GM18511 (cell line): ENCODE data around the gene TMOD1.
"Not testable (repeated sequence)": the region's sequence is repeated elsewhere in the genome, so short reads cannot be mapped to it uniquely, and the experiment has no call there.

Experiments used
- ATAC-seq: cut with Tn5 transposase; IDR thresholded peaks from one replicate; pipeline ENCODE4 v1.9.1; 2021; ENCODE audit warnings: mild to moderate bottlenecking, moderate library complexity; ENCODE audit not compliant: unreplicated experiment

The TMOD1 gene

DNA sequence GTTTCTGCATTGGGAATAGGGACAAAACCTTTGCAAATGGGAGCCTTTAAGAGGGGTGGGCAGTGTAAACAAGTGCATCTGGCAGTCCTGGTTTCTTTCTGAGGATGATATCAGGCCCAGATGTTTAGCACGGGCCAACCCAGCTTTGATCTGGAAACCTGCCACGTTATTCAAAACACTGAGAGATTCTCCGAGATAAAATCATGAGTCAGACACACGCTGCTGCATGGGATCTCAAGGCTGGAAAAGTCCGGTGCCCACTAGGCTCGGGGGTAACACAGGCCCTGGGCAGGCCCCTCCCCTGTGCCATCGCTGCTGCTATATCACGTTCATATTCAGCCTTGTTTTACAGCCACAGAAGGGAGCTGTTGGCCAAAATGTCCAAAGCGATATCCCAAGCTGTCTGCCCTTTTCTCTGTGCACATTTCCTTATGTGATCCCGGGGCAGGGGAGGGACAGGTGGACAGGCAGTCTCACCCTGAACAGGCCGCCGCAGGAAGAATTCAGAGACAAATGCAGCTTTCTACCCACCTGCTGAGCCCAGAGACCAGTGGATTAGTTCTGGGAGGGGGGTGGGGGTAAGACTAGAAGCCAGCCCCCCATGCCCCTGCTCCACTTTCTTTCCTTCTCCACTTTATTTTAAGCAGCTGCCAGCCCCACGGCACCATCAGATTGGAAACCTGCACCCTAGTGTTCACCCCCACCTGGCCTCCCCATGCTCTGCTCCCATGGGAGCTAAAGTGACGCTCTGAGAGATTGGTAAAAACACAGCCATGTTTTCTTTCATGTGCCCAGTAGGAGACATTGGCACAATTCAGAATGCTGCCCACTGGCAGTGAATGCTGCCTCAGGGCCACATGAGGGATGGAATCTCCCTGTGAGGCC lies 63.1 kb downstream of the TMOD1 start:
- ATAC-seq = no peak

GRCh38 chr9:97565262-97565661 lies 63.8 kb downstream of the TMOD1 start:
- no peak for ATAC-seq

DNA sequence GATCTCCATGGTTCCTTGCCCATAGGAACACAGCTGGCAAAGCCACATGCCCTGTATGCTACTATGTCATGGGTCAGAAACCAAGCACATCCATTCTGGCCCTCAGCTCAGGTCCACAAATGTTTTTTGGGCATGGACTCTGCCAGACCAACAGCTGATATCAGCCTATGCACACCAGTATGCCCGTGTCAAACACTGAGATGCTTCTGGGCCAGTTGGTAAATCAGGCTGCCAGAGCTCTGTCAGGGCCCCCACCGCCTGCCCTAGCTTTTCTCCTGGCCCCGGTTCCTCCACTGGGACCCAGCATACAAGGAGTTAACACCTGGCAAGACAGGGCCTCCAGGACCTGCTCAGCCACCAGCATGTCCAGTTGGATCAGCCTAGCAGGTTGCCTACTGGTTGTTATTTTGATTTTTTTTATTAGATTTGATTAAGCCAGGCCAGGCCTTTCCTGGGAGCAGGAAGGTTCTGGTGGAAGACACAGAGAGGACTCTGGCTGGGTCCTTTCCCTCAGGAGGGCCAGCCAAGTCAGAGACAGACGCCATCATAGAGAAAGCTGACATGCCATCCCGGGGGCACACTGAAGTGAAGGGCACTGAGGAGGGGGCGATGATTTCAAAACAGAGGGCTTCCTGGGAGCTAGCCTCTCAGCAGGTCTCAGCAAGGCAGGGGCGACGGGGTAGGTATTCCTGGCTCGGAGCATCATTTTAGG lies 65.9 kb downstream of the TMOD1 start:
- no peak for ATAC-seq

- ATAC-seq = no peak
Measured at GRCh38 chr9:97567894-97568202, 66.4 kb downstream of the TMOD1 start.

- no peak for ATAC-seq
Measured at GRCh38 chr9:97568461-97569275, 67.2 kb downstream of the TMOD1 start.

- ATAC-seq = no peak
Measured at GRCh38 chr9:97570899-97571298, 69.4 kb downstream of the TMOD1 start.

GRCh38 chr9:97571664-97572063 lies 70.2 kb downstream of the TMOD1 start:
- no peak for ATAC-seq

GRCh38 chr9:97572196-97572891 lies 70.9 kb downstream of the TMOD1 start:
- no peak for ATAC-seq

- no peak for ATAC-seq
Measured at GRCh38 chr9:97572892-97573365, 71.5 kb downstream of the TMOD1 start.

- no peak for ATAC-seq
Measured at GRCh38 chr9:97573482-97574073, 72.1 kb downstream of the TMOD1 start.

DNA sequence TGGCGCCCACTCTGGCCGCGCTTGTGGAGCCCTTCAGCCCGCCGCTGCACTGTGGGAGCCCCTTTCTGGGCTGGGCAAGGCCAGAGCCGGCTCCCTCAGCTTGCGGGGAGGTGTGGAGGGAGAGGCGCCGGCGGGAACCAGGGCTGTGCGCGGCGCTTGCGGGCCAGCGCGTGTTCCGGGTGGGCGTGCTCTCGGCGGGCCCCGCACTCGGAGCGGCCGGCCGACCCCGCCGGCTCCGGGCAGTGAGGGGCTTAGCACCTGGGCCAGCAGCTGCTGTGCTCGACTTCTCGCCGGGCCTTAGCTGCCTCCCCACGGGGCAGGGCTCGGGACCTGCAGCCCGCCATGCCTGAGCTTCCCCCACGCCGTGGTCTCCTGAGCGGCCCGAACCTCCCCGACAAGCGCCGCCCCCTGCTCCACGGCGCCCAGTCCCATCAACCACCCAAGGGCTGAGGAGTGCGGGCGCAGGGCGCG lies 72.7 kb downstream of the TMOD1 start:
- not testable (repeated sequence) for ATAC-seq

DNA sequence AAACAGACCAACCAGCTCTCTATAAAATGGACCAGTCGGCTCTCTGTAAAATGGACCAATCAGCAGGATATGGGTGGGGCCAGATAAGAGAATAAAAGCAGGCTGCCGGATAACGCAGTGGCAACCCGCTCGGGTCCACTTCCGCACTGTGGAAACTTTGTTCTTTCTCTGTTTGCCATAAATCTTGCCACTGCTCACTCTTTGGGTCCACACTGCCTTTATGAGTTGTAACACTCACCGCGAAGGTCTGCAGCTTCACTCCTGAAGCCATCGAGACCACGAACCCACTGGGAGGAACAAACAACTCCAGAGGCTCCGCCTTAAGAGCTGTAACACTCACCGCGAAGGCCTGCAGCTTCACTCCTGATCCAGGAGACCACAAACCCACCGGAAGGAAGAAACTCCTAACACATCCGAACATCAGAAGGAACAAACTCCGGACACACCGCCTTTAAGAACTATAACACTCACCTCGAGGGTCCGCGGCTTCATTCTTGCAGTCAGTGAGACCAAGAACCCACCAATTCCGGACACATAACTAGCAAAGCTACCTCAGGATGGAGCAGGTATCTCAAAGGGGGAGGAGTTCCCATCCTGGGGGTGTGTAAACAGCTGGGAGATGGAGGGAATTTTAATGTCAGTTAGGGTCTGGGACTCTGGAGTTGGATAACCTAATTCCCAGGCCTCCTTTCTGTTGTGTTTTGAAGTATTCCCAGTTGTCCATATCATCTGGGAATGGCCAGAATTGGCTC lies 73.6 kb downstream of the TMOD1 start:
- ATAC-seq = not testable (repeated sequence)

DNA sequence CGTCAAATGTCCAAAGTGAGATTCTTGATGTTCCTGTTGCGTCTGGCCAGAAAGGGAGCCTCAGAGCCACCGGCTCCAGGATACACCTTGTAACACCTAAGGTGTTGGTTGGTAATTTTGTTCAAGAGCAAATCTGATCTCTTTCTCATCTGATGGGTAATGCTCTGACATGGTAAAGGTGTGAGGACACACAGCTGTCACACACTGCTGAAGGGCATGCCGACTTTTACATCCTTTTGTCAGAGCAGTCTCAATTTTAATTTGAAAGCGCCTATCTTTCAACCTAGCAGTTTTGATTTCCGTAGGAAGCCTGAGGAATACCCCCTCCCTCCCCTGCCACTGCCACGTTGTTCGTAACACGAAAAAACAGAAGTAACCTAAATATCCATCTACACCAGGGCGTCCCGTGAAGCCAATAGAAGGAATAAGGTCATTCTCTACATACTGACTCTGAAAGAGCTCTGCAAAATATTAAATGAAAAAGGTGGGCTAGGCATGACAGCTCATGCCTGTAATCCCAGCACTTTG lies 74.3 kb downstream of the TMOD1 start:
- no peak for ATAC-seq

- no peak for ATAC-seq
Measured at GRCh38 chr9:97577051-97577450, 75.6 kb downstream of the TMOD1 start.

GRCh38 chr9:97578846-97579245 lies 77.4 kb downstream of the TMOD1 start:
- no peak for ATAC-seq

- no peak for ATAC-seq
Measured at GRCh38 chr9:97579914-97580313, 78.4 kb downstream of the TMOD1 start.

DNA sequence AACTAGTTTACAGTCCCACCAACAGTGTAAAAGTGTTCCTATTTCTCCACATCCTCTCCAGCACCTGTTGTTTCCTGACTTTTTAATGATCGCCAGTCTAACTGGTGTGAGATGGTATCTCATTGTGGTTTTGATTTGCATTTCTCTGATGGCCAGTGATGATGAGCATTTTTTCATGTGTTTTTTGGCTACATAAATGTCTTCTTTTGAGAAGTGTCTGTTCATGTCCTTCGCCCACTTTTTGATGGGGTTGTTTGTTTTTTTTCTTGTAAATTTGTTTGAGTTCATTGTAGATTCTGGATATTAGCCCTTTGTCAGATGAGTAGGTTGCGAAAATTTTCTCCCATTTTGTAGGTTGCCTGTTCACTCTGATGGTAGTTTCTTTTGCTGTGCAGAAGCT lies 80.1 kb downstream of the TMOD1 start:
- not testable (repeated sequence) for ATAC-seq

DNA sequence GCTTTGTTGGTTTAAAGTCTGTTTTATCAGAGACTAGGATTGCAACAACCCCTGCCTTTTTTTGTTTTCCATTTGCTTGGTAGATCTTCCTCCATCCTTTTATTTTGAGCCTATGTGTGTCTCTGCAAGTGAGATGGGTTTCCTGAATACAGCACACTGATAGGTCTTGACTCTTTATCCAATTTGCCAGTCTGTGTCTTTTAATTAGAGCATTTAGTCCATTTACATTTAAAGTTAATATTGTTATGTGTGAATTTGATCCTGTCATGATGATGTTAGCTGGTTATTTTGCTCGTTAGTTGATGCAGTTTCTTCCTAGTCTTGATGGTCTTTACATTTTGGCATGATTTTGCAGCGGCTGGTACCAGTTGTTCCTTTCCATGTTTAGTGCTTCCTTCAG lies 83.3 kb downstream of the TMOD1 start:
- not testable (repeated sequence) for ATAC-seq

- ATAC-seq = not testable (repeated sequence)
Measured at GRCh38 chr9:97586909-97587308, 85.4 kb downstream of the TMOD1 start.
